GM18907 (cell line): Measurements from ENCODE around the gene ADAM8.

Experiments used
- ATAC-seq: cut with Tn5 transposase; IDR thresholded peaks from one replicate; pipeline ENCODE4 v1.9.1; 2021; ENCODE audit warnings: mild to moderate bottlenecking, moderate library complexity; ENCODE audit not compliant: unreplicated experiment

ADAM8 gene

GRCh38 chr10:133252223-133252552, 24.5 kb downstream of the ADAM8 start:
- ATAC-seq, result no peak

- no peak for ATAC-seq
Measured at GRCh38 chr10:133251388-133252222, 25.1 kb downstream of the ADAM8 start.

- ATAC-seq, result no peak
Measured at GRCh38 chr10:133249975-133250754, 26.5 kb downstream of the ADAM8 start.

GRCh38 chr10:133249094-133249780, 27.4 kb downstream of the ADAM8 start:
- ATAC-seq, result no peak

- ATAC-seq, result no peak
Measured at GRCh38 chr10:133248334-133248715, 28.3 kb downstream of the ADAM8 start.

GRCh38 chr10:133247681-133248333, 28.9 kb downstream of the ADAM8 start:
- no peak for ATAC-seq

GRCh38 chr10:133246236-133246626, 30.4 kb downstream of the ADAM8 start:
- ATAC-seq, result no peak

GRCh38 chr10:133245439-133246235, 31.0 kb downstream of the ADAM8 start:
- no peak for ATAC-seq

- no peak for ATAC-seq
Measured at GRCh38 chr10:133243593-133243992, 33.1 kb downstream of the ADAM8 start.

- no peak for ATAC-seq
Measured at GRCh38 chr10:133242611-133243356, 33.9 kb downstream of the ADAM8 start.

- ATAC-seq, result peak; percentile 41
Measured at GRCh38 chr10:133241501-133242205, 35.0 kb downstream of the ADAM8 start.

GRCh38 chr10:133239990-133240389, 36.7 kb downstream of the ADAM8 start:
- no peak for ATAC-seq

GRCh38 chr10:133238466-133238804, 38.2 kb downstream of the ADAM8 start:
- no peak for ATAC-seq

GRCh38 chr10:133237588-133238465, 38.8 kb downstream of the ADAM8 start, which contains the start of gene VENTX:
TSS of gene VENTX (plus strand) at chr10:133237855. CDS start at chr10:133237915, 60 bp downstream.
- ATAC-seq, result no peak

- ATAC-seq, result no peak
Measured at GRCh38 chr10:133237241-133237587, 39.5 kb downstream of the ADAM8 start.

GRCh38 chr10:133236401-133237240, 40.0 kb downstream of the ADAM8 start:
- no peak for ATAC-seq

- no peak for ATAC-seq
Measured at GRCh38 chr10:133235932-133236331, 40.7 kb downstream of the ADAM8 start.
